ENCODE data around the gene CALHM2. TPM values are rescaled to one million over a fixed set of nuclear protein-coding genes. Genes with fewer than 3 reads are reported as not detected.

Gene CALHM2
- polyA plus RNA-seq, 2 of the 4 experiments (the other 2 are of a cell fraction): 2.5 to 2.6 TPM

GRCh38 chr10:103457176-103457712 lies 5.1 kb upstream of the CALHM2 start:
- no peak overlapping the region for H3K4me3 ChIP-seq
- no peak overlapping the region for H3K27ac ChIP-seq
- H3K9me3 ChIP-seq: no peaks in the 10 kb centered on the region
- POLR2A ChIA-PET: no interaction called here
- FAIRE-seq (no peak), DNase-seq (ENCODE audit: low read depth in 1 of 2, low spot score in 1 of 2) (no peak), ATAC-seq (no peak)
- CTCF ChIA-PET: interaction anchor here (1.0 to 1.3 kb wide), 2 partner anchors 15 to 18 kb away, joined by 3 to 4 read pairs; no protein-coding TSS in a partner anchor
- H3K4me1 ChIP-seq: no peaks in the 10 kb centered on the region
- no peak overlapping the region for H3K4me2 ChIP-seq
- WGBS (ENCODE audit: missing lambda C conversion rate): 69% methylated on average over 8 of the region's 8 CpGs
- no peak for TF ChIP-seq NFE2L2 (conservative IDR thresholded peaks at IDR 0.05; ENCODE audit: low read length)
- no peak for TF ChIP-seq HES2 (IDR thresholded peaks at IDR 0.05)
- no peak for TF ChIP-seq JUN (IDR thresholded peaks at IDR 0.05)
- no peak for TF ChIP-seq POLR2AphosphoS2 (conservative IDR thresholded peaks at IDR 0.05; ENCODE audit: low read length)

- DNase-seq (ENCODE audit: low read depth in 1 of 2, low spot score in 1 of 2): no peak
These were observed 4.0 kb upstream of the CALHM2 start for GRCh38 chr10:103456074-103456660.

GRCh38 chr10:103455235-103455634 lies 3.1 kb upstream of the CALHM2 start:
- FAIRE-seq: no peak
- Histone ChIP-seq H3K27ac (no peak overlapping the region), H3K4me1 (peaks cover 17% of the 10 kb centered on the region; the same call in 2 of the 3 replicates), H3K9me3 (no peaks in the 10 kb centered on the region), H3K4me3 (no peak overlapping the region), H3K4me2 (no peak overlapping the region)
- POLR2A ChIA-PET: no interaction called here
- CTCF ChIA-PET: interaction anchor here (0.5 to 1.7 kb wide), 3 partner anchors 11 to 55 kb away, joined by 3 to 6 read pairs (median 3); no protein-coding TSS in a partner anchor
- WGBS (ENCODE audit: missing lambda C conversion rate): 73% methylated on average over 19 of the region's 25 CpGs
- no peak for ATAC-seq
- no peak for TF ChIP-seq GATA3 (IDR thresholded peaks at IDR 0.05; ENCODE audit: borderline replicate concordance)
- TF ChIP-seq CHD2 (IDR thresholded peaks at IDR 0.05; ENCODE audit: low read length, partially characterized antibody): no peak
- no peak for TF ChIP-seq NFE2L2 (conservative IDR thresholded peaks at IDR 0.05; ENCODE audit: low read length)
- no peak for TF ChIP-seq NR3C1 (IDR thresholded peaks at IDR 0.05)
- no peak for TF ChIP-seq RAD21 (conservative IDR thresholded peaks at IDR 0.05 in 1 of 2, IDR thresholded peaks at IDR 0.05 in 1 of 2)
- TF ChIP-seq ELK1 (IDR thresholded peaks at IDR 0.05; ENCODE audit: low read depth, low read length): no peak
- TF ChIP-seq ZNF302 (CRISPR knock-in tag; IDR thresholded peaks at IDR 0.05): no peak
- TF ChIP-seq RCOR1 (IDR thresholded peaks at IDR 0.05; ENCODE audit: low read depth, low read length): no peak
- no peak for TF ChIP-seq EHF (CRISPR knock-in tag; IDR thresholded peaks at IDR 0.05)
- no peak for TF ChIP-seq FOSL2 (IDR thresholded peaks at IDR 0.05)
- TF ChIP-seq FOSL2 (CRISPR knock-in tag; IDR thresholded peaks at IDR 0.05): no peak
- no peak for TF ChIP-seq E2F6 (IDR thresholded peaks at IDR 0.05; ENCODE audit: borderline replicate concordance, low read depth)
- TF ChIP-seq ZFP36 (IDR thresholded peaks at IDR 0.05; ENCODE audit: borderline replicate concordance, partially characterized antibody): no peak
- no peak for TF ChIP-seq JUN (IDR thresholded peaks at IDR 0.05)
- no peak for TF ChIP-seq HOXA7 (CRISPR knock-in tag; IDR thresholded peaks at IDR 0.05)
- no peak for TF ChIP-seq NPAS2 (CRISPR knock-in tag; IDR thresholded peaks at IDR 0.05; ENCODE audit: borderline replicate concordance)
- no peak for TF ChIP-seq EHMT2 (IDR thresholded peaks at IDR 0.05; ENCODE audit: low read depth)
- no peak for DNase-seq (ENCODE audit: low read depth in 1 of 2, low spot score in 1 of 2)

More at GRCh38 chr10:103456074-103456660, 4.0 kb upstream of the CALHM2 start:
- ATAC-seq (no peak), FAIRE-seq (no peak)
- Histone ChIP-seq H3K4me3 (no peak overlapping the region), H3K9me3 (no peaks in the 10 kb centered on the region), H3K27ac (no peak overlapping the region), H3K4me2 (no peak overlapping the region), H3K4me1 (peaks cover 8% of the 10 kb centered on the region; the same call in 2 of the 3 replicates)
- 79% methylated on average over 9 of the region's 9 CpGs for WGBS (ENCODE audit: missing lambda C conversion rate)
- ChIA-PET POLR2A (no interaction called here), CTCF (interaction anchor here (0.5 to 1.7 kb wide), 2 partner anchors 40 to 54 kb away, joined by 3 to 6 read pairs; no protein-coding TSS in a partner anchor)
- TF ChIP-seq RNF2 (IDR thresholded peaks at IDR 0.05; ENCODE audit: borderline replicate concordance, low read depth) (no peak), ZFP36 (IDR thresholded peaks at IDR 0.05; ENCODE audit: borderline replicate concordance, partially characterized antibody) (peak; percentile 59), RCOR1 (IDR thresholded peaks at IDR 0.05; ENCODE audit: low read depth, low read length) (no peak)
